Measurements from ENCODE around the gene SOX11. TPM values are rescaled to one million over a fixed set of nuclear protein-coding genes. Genes with fewer than 3 reads are reported as not detected.

SOX11 gene
- total and polyA plus RNA-seq, 3 donors from 2014 or later, result 0.05 to 0.08 (median 0.06) TPM

DNA sequence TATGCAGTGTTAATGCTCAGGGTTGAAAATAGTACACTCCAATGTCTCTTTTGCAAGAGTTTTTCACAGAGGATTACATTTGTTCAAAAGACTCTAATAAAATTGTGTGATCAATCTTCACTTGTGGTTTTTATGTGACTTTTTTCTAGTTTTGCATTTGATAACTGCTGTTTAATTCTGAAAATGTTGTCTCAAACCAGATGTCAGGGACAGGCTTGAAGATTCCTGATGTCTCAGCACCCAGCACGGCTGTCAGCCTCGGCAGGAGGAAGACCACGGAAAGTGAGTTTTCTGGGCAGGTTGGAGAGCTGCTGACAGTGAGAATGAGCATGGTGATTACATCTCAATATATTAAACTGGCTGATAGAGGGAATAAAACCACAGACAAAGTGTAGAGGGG is 9.1 kb downstream of the SOX11 start:
- no peak for DNase-seq
- Histone ChIP-seq H3K4me1 (no peaks in the 10 kb centered on the region), H3K27me3 (no peaks in the 10 kb centered on the region), H3K4me3 (no peak overlapping the region), H3K36me3 (ENCODE audit: low read depth, missing control alignments) (no peaks in the 10 kb centered on the region), H3K27ac (no peak overlapping the region), H3K9me3 (no peaks in the 10 kb centered on the region)
- no peak for TF ChIP-seq POLR2A (IDR thresholded peaks at IDR 0.05)
- TF ChIP-seq, protein P1, sequence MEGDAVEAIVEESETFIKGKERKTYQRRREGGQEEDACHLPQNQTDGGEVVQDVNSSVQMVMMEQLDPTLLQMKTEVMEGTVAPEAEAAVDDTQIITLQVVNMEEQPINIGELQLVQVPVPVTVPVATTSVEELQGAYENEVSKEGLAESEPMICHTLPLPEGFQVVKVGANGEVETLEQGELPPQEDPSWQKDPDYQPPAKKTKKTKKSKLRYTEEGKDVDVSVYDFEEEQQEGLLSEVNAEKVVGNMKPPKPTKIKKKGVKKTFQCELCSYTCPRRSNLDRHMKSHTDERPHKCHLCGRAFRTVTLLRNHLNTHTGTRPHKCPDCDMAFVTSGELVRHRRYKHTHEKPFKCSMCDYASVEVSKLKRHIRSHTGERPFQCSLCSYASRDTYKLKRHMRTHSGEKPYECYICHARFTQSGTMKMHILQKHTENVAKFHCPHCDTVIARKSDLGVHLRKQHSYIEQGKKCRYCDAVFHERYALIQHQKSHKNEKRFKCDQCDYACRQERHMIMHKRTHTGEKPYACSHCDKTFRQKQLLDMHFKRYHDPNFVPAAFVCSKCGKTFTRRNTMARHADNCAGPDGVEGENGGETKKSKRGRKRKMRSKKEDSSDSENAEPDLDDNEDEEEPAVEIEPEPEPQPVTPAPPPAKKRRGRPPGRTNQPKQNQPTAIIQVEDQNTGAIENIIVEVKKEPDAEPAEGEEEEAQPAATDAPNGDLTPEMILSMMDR (IDR thresholded peaks at IDR 0.05), result no peak
- intact Hi-C loops (cut with DNase I; ENCODE audit: low total_unique reads), result no loop called here
- WGBS, 2 donors, result 81 to 83% methylated on average over 3 of the region's 3 CpGs

DNA sequence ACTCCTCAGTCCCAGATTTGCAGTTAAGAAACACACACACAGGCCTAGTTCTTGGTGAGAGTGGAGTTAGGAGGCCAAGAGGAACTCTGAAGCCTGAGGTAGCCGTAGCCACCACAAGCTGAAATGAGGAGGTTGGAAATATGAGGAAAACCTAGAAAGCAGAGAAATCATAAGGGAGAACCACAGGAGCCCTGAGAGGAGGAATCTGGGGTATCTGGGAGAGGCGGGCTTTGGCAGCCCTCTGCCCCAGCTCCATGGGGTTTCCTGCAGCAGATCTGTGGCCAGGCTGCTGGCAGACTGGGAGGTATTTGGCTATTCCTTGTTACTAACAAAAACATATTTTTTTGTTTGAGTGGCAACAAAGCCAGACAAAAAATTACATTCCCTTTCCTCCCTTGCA is 11.0 kb downstream of the SOX11 start:
- no peak overlapping the region for H3K4me3 ChIP-seq
- no peaks in the 10 kb centered on the region for H3K27me3 ChIP-seq
- DNase-seq, result no peak
- intact Hi-C loops (cut with DNase I; ENCODE audit: low total_unique reads), result no loop called here
- H3K4me1 ChIP-seq, result no peaks in the 10 kb centered on the region
- H3K36me3 ChIP-seq (ENCODE audit: low read depth, missing control alignments), result no peaks in the 10 kb centered on the region
- no peak overlapping the region for H3K27ac ChIP-seq
- no peak for TF ChIP-seq POLR2A (IDR thresholded peaks at IDR 0.05)
- TF ChIP-seq, protein P1 (IDR thresholded peaks at IDR 0.05), result no peak
- 91 to 98% methylated on average over 2 of the region's 2 CpGs for WGBS, 2 donors
- H3K9me3 ChIP-seq, result no peaks in the 10 kb centered on the region

DNA sequence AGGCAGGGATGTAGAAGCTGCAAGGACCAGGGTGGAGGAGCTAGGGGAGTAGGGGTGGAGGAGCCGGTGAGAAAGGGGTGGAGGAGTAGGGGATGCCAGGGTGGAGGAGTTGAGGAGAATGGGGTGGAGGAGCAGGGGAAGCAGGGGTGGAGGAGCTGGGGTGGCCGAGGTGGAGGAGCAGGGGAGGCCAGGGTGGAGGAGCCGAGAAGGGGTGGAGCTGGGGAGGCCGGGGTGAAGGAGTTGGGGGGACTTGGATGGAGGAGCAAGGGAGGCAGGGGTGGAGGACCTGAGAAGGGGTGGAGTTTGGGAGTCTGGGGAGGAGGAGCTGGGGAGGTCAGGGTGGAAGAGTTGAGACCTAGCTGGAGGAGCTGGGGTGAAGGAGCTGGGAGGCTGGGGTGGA is 13.3 kb downstream of the SOX11 start:
- no peak overlapping the region for H3K4me3 ChIP-seq
- no peaks in the 10 kb centered on the region for H3K4me1 ChIP-seq
- WGBS, 2 donors, result 84 to 95% methylated on average over 4 of the region's 4 CpGs
- no peak for DNase-seq
- no peaks in the 10 kb centered on the region for H3K36me3 ChIP-seq (ENCODE audit: low read depth, missing control alignments)
- H3K27ac ChIP-seq, result no peak overlapping the region
- intact Hi-C loops (cut with DNase I; ENCODE audit: low total_unique reads), result no loop called here
- TF ChIP-seq, protein P1 (IDR thresholded peaks at IDR 0.05), result no peak
- no peak for TF ChIP-seq POLR2A (IDR thresholded peaks at IDR 0.05)
- H3K27me3 ChIP-seq, result no peaks in the 10 kb centered on the region
- H3K9me3 ChIP-seq, result no peaks in the 10 kb centered on the region

DNA sequence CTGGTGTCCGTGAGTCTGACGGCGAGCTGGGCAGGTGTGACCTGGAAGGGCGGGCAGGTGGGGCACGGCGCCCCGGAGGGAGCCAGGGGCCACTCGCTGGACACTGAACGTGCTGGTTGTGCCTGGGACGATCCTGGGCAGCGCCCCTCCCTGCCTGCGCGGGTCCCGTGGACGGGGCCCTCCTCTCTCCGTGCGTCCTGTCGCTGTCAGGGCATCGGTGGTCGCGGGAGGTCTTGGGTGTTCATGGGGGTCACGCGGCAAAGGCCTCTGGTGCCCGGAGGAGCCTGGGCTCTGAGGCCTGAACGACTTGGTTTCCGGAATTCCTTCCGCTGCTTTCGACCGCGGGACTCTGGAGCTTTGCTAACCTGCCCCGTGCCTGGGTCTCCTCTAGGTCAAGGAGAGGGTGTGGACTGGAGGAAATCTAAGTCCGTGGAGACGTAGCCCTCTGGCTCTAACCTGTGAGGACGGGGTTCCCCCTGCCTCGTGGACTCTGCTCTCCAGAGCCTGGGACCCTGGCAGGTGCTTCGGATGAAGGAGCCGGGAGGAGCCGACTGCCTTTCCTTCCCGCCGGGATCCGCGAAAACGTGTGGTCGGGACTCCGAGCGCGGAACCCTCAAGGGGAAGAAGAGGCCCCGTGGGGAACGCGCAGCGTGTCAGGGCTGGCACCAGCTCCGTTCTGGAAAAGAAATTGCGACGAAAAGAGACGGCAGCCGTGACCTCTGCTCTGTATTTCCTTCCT is 14.7 kb downstream of the SOX11 start:
- Histone ChIP-seq H3K9me3 (no peaks in the 10 kb centered on the region), H3K4me1 (no peaks in the 10 kb centered on the region), H3K4me3 (peak overlapping the region in 1 of 2 donors; percentile 45), H3K36me3 (ENCODE audit: low read depth, missing control alignments) (no peaks in the 10 kb centered on the region), H3K27ac (no peak overlapping the region), H3K27me3 (no peaks in the 10 kb centered on the region)
- no peak for DNase-seq
- TF ChIP-seq, protein P1 (IDR thresholded peaks at IDR 0.05), result no peak
- TF ChIP-seq POLR2A (IDR thresholded peaks at IDR 0.05), result no peak
- intact Hi-C loops (cut with DNase I; ENCODE audit: low total_unique reads), result no loop called here
- 68 to 69% methylated on average over 11 to 56 of the region's 56 CpGs for WGBS, 2 donors

GRCh38 chr2:5710615-5711014 is 18.4 kb downstream of the SOX11 start:
- intact Hi-C loops (cut with DNase I; ENCODE audit: low total_unique reads), result no loop called here
- H3K9me3 ChIP-seq, result no peaks in the 10 kb centered on the region
- WGBS, 2 donors, result 70 to 78% methylated on average over 6 of the region's 6 CpGs
- TF ChIP-seq, protein P1 (IDR thresholded peaks at IDR 0.05), result no peak
- no peak for TF ChIP-seq POLR2A (IDR thresholded peaks at IDR 0.05)
- no peak overlapping the region for H3K4me3 ChIP-seq
- no peaks in the 10 kb centered on the region for H3K27me3 ChIP-seq
- no peak overlapping the region for H3K27ac ChIP-seq
- no peaks in the 10 kb centered on the region for H3K36me3 ChIP-seq (ENCODE audit: low read depth, missing control alignments)
- no peaks in the 10 kb centered on the region for H3K4me1 ChIP-seq
- DNase-seq, result no peak

Measured in testis (tissue), 3 donors.